Right lobe of liver (tissue), 6 donors: ENCODE results near the gene KIAA1614. TPM values are rescaled to one million over a fixed set of nuclear protein-coding genes. Genes with fewer than 3 reads are reported as not detected.

Experiments used
- ATAC-seq, 4 donors: fragments of 200-7000 bp; cut with Tn5 transposase; one replicate each; pipeline ENCODE4 v1.9.1; 2020; ENCODE audit warnings: mild to moderate bottlenecking in 4 of 4, moderate library complexity in 4 of 4
- DNase-seq, 3 donors: peaks; one replicate each; pipeline ENCODE4 v3.0.0-alpha.2; 2020
- H3K27ac ChIP-seq, 3 donors: fragments of 200-600 bp; one replicate each; pipeline ENCODE4 v1.8.0; 2022
- H3K27me3 ChIP-seq, 2 donors: fragments of 200-600 bp; one replicate each; pipeline ENCODE4 v1.8.0; 2022
- H3K36me3 ChIP-seq, 4 donors: fragments of 200-600 bp; sonication (generic) in 1 of 4; one replicate each; pipeline versions ENCODE4 v1.5.1 to v1.8.0; 2017 to 2022; ENCODE audit warnings: control low read depth in 1 of 4
- H3K4me1 ChIP-seq, 4 donors: fragments of 200-600 bp; sonication (generic) in 1 of 4; one replicate each; pipeline versions ENCODE4 v1.5.1 to v1.8.0; 2017 to 2022; ENCODE audit warnings: control low read depth in 1 of 4
- H3K4me3 ChIP-seq, 3 donors: fragments of 200-600 bp; one replicate each; pipeline ENCODE4 v1.8.0; 2022
- H3K9me3 ChIP-seq, 4 donors: fragments of 200-600 bp; sonication (generic) in 1 of 4; one replicate each; pipeline versions ENCODE4 v1.5.1 to v1.8.0; 2017 to 2022; ENCODE audit warnings: control low read depth in 1 of 4
- CTCF ChIP-seq, 4 donors: fragments of 200-600 bp in 3 of 4; fragments of 450-650 bp in 1 of 4; IDR thresholded peaks; one replicate each; pipeline versions ENCODE4 v1.5.1 to v1.8.0; 2016 to 2022; ENCODE audit warnings: antibody characterized with exemption in 4 of 4, mild to moderate bottlenecking in 2 of 4
- POLR2A ChIP-seq: fragments of 450-650 bp; IDR thresholded peaks from one replicate; pipeline ENCODE4 v1.6.1; 2017; ENCODE audit warnings: antibody characterized with exemption, mild to moderate bottlenecking
- WGBS: methylation state at CpG from one replicate; pipeline ENCODE4 v1.1.6; 2018; ENCODE audit warnings: low coverage, low lambda C conversion rate; ENCODE audit not compliant: insufficient coverage; ENCODE audit errors: missing lambda C conversion rate; 5-methylcytosine and 5-hydroxymethylcytosine counted together
- intact Hi-C, 2 donors: fragments of 100-400 bp; cut with DNase I; formaldehyde crosslinking; loops; one replicate each; pipeline versions ENCODE4 v1.11.2 to v1.14.1; 2022
- total RNA-seq, 6 experiments: library from RNA; depleted of rRNA in 2 of 6; stranded (reverse); fragments of >200 nt in 2 of 6; fragmentation: NEBNext Ultra II Directional in 3 of 6; extraction: Animal tissue kit (Norgen Biotek cat#: 25700) in 3 of 6; gene quantifications; one replicate each; pipeline versions ENCODE4 v1.1.0 to v1.2.4, GENCODE V29; 2016 to 2023
- donor health status: DM: no; HTN: yes; CAD: no.
- donor health status: DM: no; HTN: no; CAD: no.
- donor health status: DM: no; HTN: no; CAD: no.
- donor health status: DM: no; HTN: yes; CAD: no.
- donor health status: DM: no; HTN: yes; CAD: no.

KIAA1614 gene
- total RNA-seq, 6 experiments from 2014 or later: 0.13 to 0.25 (median 0.21) TPM

GRCh38 chr1:180909005-180909414 is 3.7 kb upstream of the KIAA1614 start:
- no peak for DNase-seq
- WGBS: 49% methylated on average over 3 of the region's 3 CpGs
- no peaks in the 10 kb centered on the region for H3K36me3 ChIP-seq
- H3K27me3 ChIP-seq: no peaks in the 10 kb centered on the region
- intact Hi-C loops: no loop called here
- no peak for ATAC-seq
- TF ChIP-seq CTCF (IDR thresholded peaks at IDR 0.05): no peak
- no peak for TF ChIP-seq POLR2A
- no peaks in the 10 kb centered on the region for H3K9me3 ChIP-seq
- no peak overlapping the region for H3K27ac ChIP-seq
- no peak overlapping the region for H3K4me3 ChIP-seq
- peaks cover 0 to 2% (median 0%) of the 10 kb centered on the region in 4 donors for H3K4me1 ChIP-seq

- no peaks in the 10 kb centered on the region for H3K9me3 ChIP-seq
- H3K27ac ChIP-seq: no peak overlapping the region
- H3K27me3 ChIP-seq: no peaks in the 10 kb centered on the region
- DNase-seq (no peak), ATAC-seq (no peak)
- H3K4me3 ChIP-seq: no peak overlapping the region
- H3K4me1 ChIP-seq: peaks cover 0 to 2% (median 0%) of the 10 kb centered on the region in 4 donors
- TF ChIP-seq POLR2A: no peak
- TF ChIP-seq CTCF (IDR thresholded peaks at IDR 0.05): no peak
- 47% methylated on average over 4 of the region's 5 CpGs for whole genome bisulfite sequencing
- no peaks in the 10 kb centered on the region for H3K36me3 ChIP-seq
- intact Hi-C loops: no loop called here
Measured at GRCh38 chr1:180909462-180909976, 3.2 kb upstream of the KIAA1614 start.

GRCh38 chr1:180911640-180912191 is 981 bp upstream of the KIAA1614 start:
- no peak for TF ChIP-seq POLR2A
- no peak for TF ChIP-seq CTCF (IDR thresholded peaks at IDR 0.05)
- Histone ChIP-seq H3K9me3 (no peaks in the 10 kb centered on the region), H3K4me3 (peak overlapping the region; percentile 29 to 49 (median 38)), H3K4me1 (peaks cover 0 to 2% (median 0%) of the 10 kb centered on the region in 4 donors), H3K27ac (no peak overlapping the region), H3K27me3 (no peaks in the 10 kb centered on the region), H3K36me3 (no peaks in the 10 kb centered on the region)
- DNase-seq: no peak
- intact Hi-C loops: no loop called here
- ATAC-seq: no peak
- WGBS: 34% methylated on average over 14 of the region's 17 CpGs

GRCh38 chr1:180912211-180912800 is 391 bp upstream of the KIAA1614 start:
- 0% methylated on average over 4 of the region's 71 CpGs for WGBS
- H3K36me3 ChIP-seq: no peaks in the 10 kb centered on the region
- H3K9me3 ChIP-seq: no peaks in the 10 kb centered on the region
- no peak for TF ChIP-seq POLR2A
- TF ChIP-seq CTCF (IDR thresholded peaks at IDR 0.05): no peak
- peak overlapping the region in 2 of 3 donors; percentile 31 to 37 for H3K27ac ChIP-seq
- peak overlapping the region; percentile 29 to 49 (median 38) for H3K4me3 ChIP-seq
- intact Hi-C loops: no loop called here
- DNase-seq: peak in 1 of 3 donors; percentile 42
- ATAC-seq: peak in 3 of 4 donors; percentile 14 to 28 (median 25)
- peaks cover 0 to 2% (median 0%) of the 10 kb centered on the region in 4 donors for H3K4me1 ChIP-seq
- no peaks in the 10 kb centered on the region for H3K27me3 ChIP-seq
